K562 (cell line): Measurements from ENCODE around the gene LAMA5.

Experiments used
- CSDE1 ChIP-seq, 2 experiments: fragments of 450-650 bp; IDR thresholded peaks; 2 replicates each; pipeline ENCODE4 v1.6.1; 2016; ENCODE audit warnings: mild to moderate bottlenecking in 1 of 2
- HIVEP1 ChIP-seq: fragments of 250-450 bp; sonication (Bioruptor Pico); IDR thresholded peaks from 2 replicates; pipeline ENCODE4 v1.4.0; 2020; ENCODE audit warnings: mild to moderate bottlenecking
- NFXL1 ChIP-seq: fragments of 450-650 bp; formaldehyde crosslinking; IDR thresholded peaks from 2 replicates; pipeline ENCODE4 v1.4.0; 2021; ENCODE audit warnings: mild to moderate bottlenecking
- SIN3B ChIP-seq: fragments of 450-650 bp; IDR thresholded peaks from 2 replicates; pipeline ENCODE4 v1.6.1; 2017; ENCODE audit warnings: low read depth, mild to moderate bottlenecking, moderate library complexity
- SOX6 ChIP-seq: fragments of 450-650 bp; IDR thresholded peaks from 2 replicates; pipeline ENCODE4 v1.6.1; 2014; ENCODE audit warnings: mild to moderate bottlenecking
- TARDBP ChIP-seq: fragments of 450-650 bp; IDR thresholded peaks from 2 replicates; pipeline ENCODE4 v1.6.1; 2016
- ZNF551 ChIP-seq: fragments of 250-450 bp; sonication (Bioruptor Pico); IDR thresholded peaks from 2 replicates; pipeline ENCODE4 v1.5.0; 2021; ENCODE audit warnings: mild to moderate bottlenecking, moderate library complexity
- TF ChIP-seq, protein P1 (sequence below): sonication (generic); formaldehyde crosslinking; IDR thresholded peaks from 2 replicates; pipeline ENCODE4 v1.9.0; 2022; ENCODE audit warnings: mild to moderate bottlenecking, missing genetic modification reagents

DNA sequence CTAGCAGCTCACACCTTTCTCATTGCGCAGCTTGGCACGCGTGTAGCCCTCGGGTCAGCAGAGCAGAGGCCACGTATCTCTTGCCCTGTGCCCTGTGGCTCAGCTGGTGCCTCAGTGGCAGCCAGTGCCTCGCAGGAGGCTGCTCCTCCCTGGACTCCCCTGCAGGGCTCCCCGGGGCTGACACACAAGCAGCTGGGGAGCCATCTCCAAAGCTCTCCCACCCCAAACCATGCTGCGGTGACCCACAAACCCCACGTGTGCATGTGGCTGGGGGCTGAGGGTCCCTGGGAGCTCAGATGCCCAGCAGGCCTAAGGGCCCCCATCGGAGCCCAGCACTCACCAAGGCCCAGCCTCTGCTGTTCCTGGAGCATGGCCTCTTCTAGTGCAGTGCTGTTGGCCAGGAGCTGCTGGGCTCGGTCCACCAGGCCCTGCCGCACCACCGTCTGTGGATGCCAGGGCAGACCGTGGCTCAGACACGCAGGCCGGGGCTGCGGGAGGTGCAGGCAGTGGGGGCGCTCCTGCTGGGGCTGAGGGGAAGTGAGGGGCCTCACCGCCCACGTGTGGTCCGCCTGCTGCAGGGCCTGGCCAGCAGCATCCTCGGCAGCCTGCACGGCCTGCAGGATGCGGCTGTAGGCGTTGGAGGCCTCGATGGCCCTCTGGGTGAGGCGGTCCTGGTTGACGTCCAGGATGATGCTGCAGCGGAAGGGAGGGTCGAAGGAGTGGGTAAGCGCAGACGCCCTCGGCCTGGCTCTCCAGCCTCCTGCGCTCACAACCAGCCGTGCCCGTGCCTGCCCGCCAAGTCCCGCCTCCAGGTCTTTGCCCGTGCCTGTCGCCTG, 50.6 kb downstream of the LAMA5 start:
- no peak for TF ChIP-seq NFXL1
- TF ChIP-seq, protein P1, sequence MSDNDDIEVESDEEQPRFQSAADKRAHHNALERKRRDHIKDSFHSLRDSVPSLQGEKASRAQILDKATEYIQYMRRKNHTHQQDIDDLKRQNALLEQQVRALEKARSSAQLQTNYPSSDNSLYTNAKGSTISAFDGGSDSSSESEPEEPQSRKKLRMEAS (CRISPR knock-in tag): no peak
- no peak for TF ChIP-seq SIN3B
- TF ChIP-seq ZNF551 (CRISPR knock-in tag): no peak
- no peak for TF ChIP-seq TARDBP
- TF ChIP-seq SOX6: no peak
- TF ChIP-seq CSDE1 (IDR thresholded peaks at IDR 0.05): no peak
- no peak for TF ChIP-seq HIVEP1 (CRISPR knock-in tag)
